Fibroblast of lung (primary cell): ENCODE measurements around the gene TRIM71.

ENCODE experiments used
- CTCF ChIP-seq, 2 donors: IDR thresholded peaks in 1 of 2; conservative IDR thresholded peaks in 1 of 2; 1 replicate in 1 of 2; 2 replicates in 1 of 2; pipeline ENCODE4 v1.5.1; 2011 to 2012; ENCODE audit warnings: low read length in 2 of 2, control low read depth in 1 of 2, inconsistent platforms in 1 of 2, low read depth in 1 of 2, mild to moderate bottlenecking in 1 of 2
- EZH2 ChIP-seq: IDR thresholded peaks from 2 replicates; pipeline ENCODE4 v1.5.1; 2012; ENCODE audit warnings: low read length, control low read depth, mild to moderate bottlenecking; ENCODE audit errors: missing control alignments

- no peak for TF ChIP-seq CTCF (conservative IDR thresholded peaks at IDR 0.05 in 1 of 2, IDR thresholded peaks at IDR 0.05 in 1 of 2; ENCODE audit: low read depth in 1 of 2, low read length in 2 of 2)
- no peak for TF ChIP-seq EZH2
Measured at GRCh38 chr3:32903953-32904352, 86.2 kb downstream of the TRIM71 start.
